Mesendoderm (in vitro differentiated cells): ENCODE data around the gene WDR18.

ENCODE experiments used
- DNase-seq: peaks from one replicate; pipeline ENCODE4 v3.0.0; 2013
- H2AK5ac ChIP-seq: 2 replicates; pipeline ENCODE4 v1.6.1; 2013; ENCODE audit warnings: low read length, inconsistent platforms
- H2BK120ac ChIP-seq: 2 replicates; pipeline ENCODE4 v1.6.1; 2013; ENCODE audit warnings: low read depth, mild to moderate bottlenecking, low read length, moderate library complexity, mixed read lengths
- H2BK15ac ChIP-seq: replicated peaks from 2 replicates; pipeline ENCODE4 v1.6.1; 2013; ENCODE audit warnings: low read depth, mild to moderate bottlenecking, moderate library complexity
- H2BK5ac ChIP-seq: 2 replicates; pipeline ENCODE4 v1.6.1; 2013; ENCODE audit warnings: low read length, inconsistent platforms
- H3K18ac ChIP-seq: 2 replicates; pipeline ENCODE4 v1.6.1; 2013; ENCODE audit warnings: mild to moderate bottlenecking, low read length, mixed read lengths
- H3K23ac ChIP-seq: one replicate; pipeline ENCODE4 v1.6.1; 2013; ENCODE audit warnings: low read length
- H3K27ac ChIP-seq: 2 replicates; pipeline ENCODE4 v1.5.1; 2013; ENCODE audit warnings: low read depth, mild to moderate bottlenecking, inconsistent platforms, low read length, moderate library complexity
- H3K27me3 ChIP-seq: 2 replicates; pipeline ENCODE4 v1.6.1; 2013; ENCODE audit warnings: low read length, control low read depth, mild to moderate bottlenecking, inconsistent platforms; ENCODE audit not compliant: insufficient read depth, poor library complexity
- H3K36me3 ChIP-seq: 2 replicates; pipeline ENCODE4 v1.6.1; 2013; ENCODE audit warnings: low read length, inconsistent platforms; ENCODE audit not compliant: control insufficient read depth, insufficient read depth
- H3K4ac ChIP-seq: one replicate; pipeline ENCODE4 v1.6.1; 2013; ENCODE audit warnings: low read depth, mild to moderate bottlenecking, low read length, moderate library complexity
- H3K4me1 ChIP-seq: 2 replicates; pipeline ENCODE4 v1.6.1; 2013; ENCODE audit warnings: low read depth, low read length, inconsistent platforms; ENCODE audit not compliant: control insufficient read depth
- H3K4me2 ChIP-seq: 2 replicates; pipeline ENCODE4 v1.6.1; 2013; ENCODE audit warnings: low read length
- H3K4me3 ChIP-seq: 2 replicates; pipeline ENCODE4 v1.5.1; 2013; ENCODE audit warnings: mild to moderate bottlenecking, low read length
- H3K56ac ChIP-seq: one replicate; pipeline ENCODE4 v1.6.1; 2013; ENCODE audit warnings: low read length
- H3K79me1 ChIP-seq: 2 replicates; pipeline ENCODE4 v1.6.1; 2013; ENCODE audit warnings: low read length, inconsistent platforms
- H3K79me2 ChIP-seq: 2 replicates; pipeline ENCODE4 v1.6.1; 2013; ENCODE audit warnings: mild to moderate bottlenecking, low read length; ENCODE audit not compliant: control insufficient read depth, insufficient read depth
- H3K9ac ChIP-seq: 2 replicates; pipeline ENCODE4 v1.6.1; 2013; ENCODE audit warnings: low read length, inconsistent platforms
- H4K5ac ChIP-seq: one replicate; pipeline ENCODE4 v1.6.1; 2013; ENCODE audit warnings: low read length
- H4K8ac ChIP-seq: one replicate; pipeline ENCODE4 v1.6.1; 2013; ENCODE audit warnings: low read depth, mild to moderate bottlenecking, control low read depth, low read length, moderate library complexity
- WGBS: extraction: QIAGEN DNeasy Blood & Tissue Kit; methylation state at CpG from one replicate; pipeline ENCODE4 v1.1.7; 2013; ENCODE audit warnings: low lambda C conversion rate, missing lambda C conversion rate; ENCODE audit not compliant: insufficient coverage; ENCODE audit errors: extremely low coverage; 5-methylcytosine and 5-hydroxymethylcytosine counted together

The WDR18 gene

GRCh38 chr19:1013218-1013617 lies 29.1 kb downstream of the WDR18 start:
- no peak overlapping the region for H3K18ac ChIP-seq

GRCh38 chr19:1014161-1015060 lies 30.3 kb downstream of the WDR18 start:
- Histone ChIP-seq H3K27me3 (no peaks in the 10 kb centered on the region), H3K23ac (no peak overlapping the region), H3K4me3 (no peak overlapping the region), H2BK120ac (no peak overlapping the region), H3K18ac (no peak overlapping the region), H3K36me3 (peaks cover 2% of the 10 kb centered on the region), H2BK15ac (no peak overlapping the region), H3K9ac (no peak overlapping the region), H2AK5ac (no peak overlapping the region), H3K79me2 (peaks cover 55% of the 10 kb centered on the region), H3K79me1 (peaks cover 28% of the 10 kb centered on the region), H3K56ac (no peak overlapping the region), H3K4me1 (peaks cover 4% of the 10 kb centered on the region), H3K4ac (no peak overlapping the region), H2BK5ac (no peak overlapping the region), H3K4me2 (no peak overlapping the region), H4K8ac (no peak overlapping the region), H4K5ac (no peak overlapping the region), H3K27ac (no peak overlapping the region)
- DNase-seq: no peak
- no CpG with 5 or more reads among the region's 49 CpGs for WGBS

More at GRCh38 chr19:1013218-1013617, 29.1 kb downstream of the WDR18 start:
- H4K8ac ChIP-seq: no peak overlapping the region
- no peak for DNase-seq
- no peak overlapping the region for H2BK15ac ChIP-seq
- peaks cover 27% of the 10 kb centered on the region for H3K79me1 ChIP-seq
- H3K4ac ChIP-seq: no peak overlapping the region
- no peaks in the 10 kb centered on the region for H3K27me3 ChIP-seq
- no peak overlapping the region for H3K56ac ChIP-seq
- no peak overlapping the region for H3K9ac ChIP-seq
- no peak overlapping the region for H3K23ac ChIP-seq
- peaks cover 4% of the 10 kb centered on the region for H3K4me1 ChIP-seq
- H3K4me2 ChIP-seq: no peak overlapping the region
- WGBS: no CpG with 5 or more reads among the region's 10 CpGs
- peaks cover 43% of the 10 kb centered on the region for H3K79me2 ChIP-seq
- no peak overlapping the region for H2AK5ac ChIP-seq
- no peak overlapping the region for H3K27ac ChIP-seq
- no peak overlapping the region for H2BK120ac ChIP-seq
- no peak overlapping the region for H4K5ac ChIP-seq
- no peak overlapping the region for H3K4me3 ChIP-seq
- H2BK5ac ChIP-seq: no peak overlapping the region
- peaks cover 2% of the 10 kb centered on the region for H3K36me3 ChIP-seq

GRCh38 chr19:1015061-1015781 lies 31.1 kb downstream of the WDR18 start:
- Histone ChIP-seq H3K23ac (peak overlapping the region; percentile 1), H3K18ac (no peak overlapping the region), H3K36me3 (peaks cover 2% of the 10 kb centered on the region), H2BK5ac (no peak overlapping the region), H4K8ac (no peak overlapping the region), H3K79me2 (peaks cover 63% of the 10 kb centered on the region), H4K5ac (no peak overlapping the region), H2AK5ac (no peak overlapping the region), H3K4ac (no peak overlapping the region), H3K9ac (peak overlapping the region; percentile 40), H3K4me3 (no peak overlapping the region), H2BK120ac (no peak overlapping the region), H3K56ac (no peak overlapping the region), H3K4me2 (no peak overlapping the region), H3K27me3 (no peaks in the 10 kb centered on the region), H3K79me1 (peaks cover 32% of the 10 kb centered on the region), H2BK15ac (no peak overlapping the region), H3K4me1 (peaks cover 6% of the 10 kb centered on the region), H3K27ac (no peak overlapping the region)
- no CpG with 5 or more reads among the region's 29 CpGs for WGBS
- DNase-seq: no peak

DNA sequence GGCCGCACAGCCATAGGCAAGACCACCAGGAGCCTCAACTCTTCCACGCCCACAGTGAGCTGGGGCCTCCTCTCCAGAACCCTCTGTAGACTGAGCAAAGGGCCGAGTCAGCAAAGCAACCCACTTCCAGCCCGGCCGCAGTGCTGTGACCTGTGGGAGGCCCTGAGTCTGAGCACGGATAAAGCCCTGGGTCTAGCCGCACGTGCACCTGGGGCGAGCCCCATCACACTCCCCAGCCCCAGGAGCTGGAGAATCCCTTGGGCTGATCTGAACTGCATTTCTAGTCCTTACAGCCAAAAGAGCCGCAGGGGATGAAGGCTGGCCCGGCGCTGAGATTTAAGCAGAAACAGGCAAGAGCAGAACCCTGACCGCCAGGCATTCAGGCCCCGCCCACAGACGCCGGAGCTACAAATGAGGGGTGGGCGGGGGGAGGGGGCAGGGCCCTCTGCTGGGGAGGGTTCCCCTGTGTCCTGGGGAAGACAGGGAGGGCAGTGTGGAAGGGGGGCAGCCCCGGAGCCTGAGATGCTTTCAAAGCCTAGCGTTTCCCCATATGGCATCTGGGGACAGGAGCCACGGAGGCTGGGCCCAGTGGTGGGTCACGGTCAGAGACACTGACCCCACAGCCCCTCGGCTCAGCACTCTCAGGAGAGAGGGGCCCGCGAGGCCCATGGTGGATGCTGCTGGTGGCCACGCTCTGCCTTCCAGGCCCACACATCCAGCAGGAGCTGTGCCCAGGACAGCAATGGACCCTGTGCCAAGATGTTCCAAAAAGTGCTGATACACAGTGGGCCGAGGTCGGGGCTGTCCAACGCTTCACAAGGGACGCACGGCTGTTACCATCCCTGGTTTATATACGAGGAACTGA lies 31.9 kb downstream of the WDR18 start:
- Histone ChIP-seq H2BK5ac (no peak overlapping the region), H3K18ac (no peak overlapping the region), H3K9ac (peak overlapping the region; percentile 40), H2AK5ac (no peak overlapping the region), H4K8ac (no peak overlapping the region), H3K36me3 (peaks cover 2% of the 10 kb centered on the region), H2BK120ac (no peak overlapping the region), H4K5ac (no peak overlapping the region), H3K27ac (no peak overlapping the region), H3K4ac (no peak overlapping the region), H3K27me3 (no peaks in the 10 kb centered on the region), H2BK15ac (no peak overlapping the region), H3K4me1 (peaks cover 6% of the 10 kb centered on the region), H3K79me1 (peaks cover 34% of the 10 kb centered on the region), H3K4me3 (no peak overlapping the region), H3K79me2 (peaks cover 68% of the 10 kb centered on the region), H3K23ac (peak overlapping the region; percentile 1), H3K4me2 (no peak overlapping the region), H3K56ac (peak overlapping the region; percentile 30)
- peak; percentile 46 for DNase-seq
- WGBS: no CpG with 5 or more reads among the region's 31 CpGs

GRCh38 chr19:1016647-1017114 lies 32.5 kb downstream of the WDR18 start:
- Histone ChIP-seq H3K4me2 (no peak overlapping the region), H2BK15ac (no peak overlapping the region), H3K27me3 (no peaks in the 10 kb centered on the region), H3K4me1 (peaks cover 6% of the 10 kb centered on the region), H4K8ac (no peak overlapping the region), H3K56ac (peak overlapping the region; percentile 30), H2BK5ac (no peak overlapping the region), H3K18ac (no peak overlapping the region), H2AK5ac (no peak overlapping the region), H3K9ac (peak overlapping the region; percentile 26), H3K36me3 (peaks cover 2% of the 10 kb centered on the region), H3K79me1 (peaks cover 34% of the 10 kb centered on the region), H4K5ac (no peak overlapping the region), H3K27ac (no peak overlapping the region), H3K79me2 (peaks cover 68% of the 10 kb centered on the region), H3K4me3 (no peak overlapping the region), H3K23ac (no peak overlapping the region), H2BK120ac (no peak overlapping the region), H3K4ac (no peak overlapping the region)
- DNase-seq: no peak
- no CpG with 5 or more reads among the region's 12 CpGs for WGBS
